Vagina (tissue), 2 donors: ENCODE results near the gene PRPF19.

Experiments
- POLR2AphosphoS5 ChIP-seq, 2 donors: sonication (generic); formaldehyde crosslinking; IDR thresholded peaks; one replicate each; pipeline ENCODE4 v1.9.0; 2017; ENCODE audit warnings: antibody characterized with exemption in 2 of 2, mild to moderate bottlenecking in 2 of 2, low read depth in 1 of 2; ENCODE audit not compliant: insufficient read depth in 1 of 2
- TF ChIP-seq, protein P1 (sequence below), 3 experiments: fragments of 450-650 bp in 2 of 3; fragments of 200-600 bp in 1 of 3; sonication (generic) in 1 of 3; IDR thresholded peaks; one replicate each; pipeline ENCODE4 v1.5.1; 2017 to 2019; ENCODE audit warnings: antibody characterized with exemption in 3 of 3, mild to moderate bottlenecking in 2 of 3, moderate library complexity in 2 of 3

DNA sequence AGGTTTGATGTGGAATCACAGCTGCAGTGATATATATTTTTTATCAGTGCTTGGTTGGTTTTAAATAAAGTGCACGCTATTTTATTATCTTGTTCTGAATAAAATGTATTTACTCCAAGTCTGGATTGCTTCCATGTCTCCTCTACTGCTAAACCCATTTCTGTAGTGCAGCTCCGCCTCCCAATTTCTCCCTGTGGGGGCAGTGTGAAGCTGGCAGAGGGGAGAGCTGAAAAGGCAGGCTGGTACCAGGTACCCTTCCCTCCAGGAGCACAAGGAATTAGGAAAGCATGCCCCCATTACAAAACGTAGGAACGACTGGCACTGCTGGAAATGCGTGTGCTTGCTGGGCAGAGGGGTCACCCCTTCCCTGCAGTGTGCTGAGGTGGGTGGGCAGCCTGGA lies 16.9 kb upstream of the PRPF19 start:
- TF ChIP-seq POLR2AphosphoS5 (IDR thresholded peaks at IDR 0.05; ENCODE audit: insufficient read depth in 1 of 2, low read depth in 1 of 2), result no peak
- TF ChIP-seq, protein P1, sequence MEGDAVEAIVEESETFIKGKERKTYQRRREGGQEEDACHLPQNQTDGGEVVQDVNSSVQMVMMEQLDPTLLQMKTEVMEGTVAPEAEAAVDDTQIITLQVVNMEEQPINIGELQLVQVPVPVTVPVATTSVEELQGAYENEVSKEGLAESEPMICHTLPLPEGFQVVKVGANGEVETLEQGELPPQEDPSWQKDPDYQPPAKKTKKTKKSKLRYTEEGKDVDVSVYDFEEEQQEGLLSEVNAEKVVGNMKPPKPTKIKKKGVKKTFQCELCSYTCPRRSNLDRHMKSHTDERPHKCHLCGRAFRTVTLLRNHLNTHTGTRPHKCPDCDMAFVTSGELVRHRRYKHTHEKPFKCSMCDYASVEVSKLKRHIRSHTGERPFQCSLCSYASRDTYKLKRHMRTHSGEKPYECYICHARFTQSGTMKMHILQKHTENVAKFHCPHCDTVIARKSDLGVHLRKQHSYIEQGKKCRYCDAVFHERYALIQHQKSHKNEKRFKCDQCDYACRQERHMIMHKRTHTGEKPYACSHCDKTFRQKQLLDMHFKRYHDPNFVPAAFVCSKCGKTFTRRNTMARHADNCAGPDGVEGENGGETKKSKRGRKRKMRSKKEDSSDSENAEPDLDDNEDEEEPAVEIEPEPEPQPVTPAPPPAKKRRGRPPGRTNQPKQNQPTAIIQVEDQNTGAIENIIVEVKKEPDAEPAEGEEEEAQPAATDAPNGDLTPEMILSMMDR (IDR thresholded peaks at IDR 0.05), result no peak
